A673 (cell line): Measurements from ENCODE around the gene SPATA24. TPM values are rescaled to one million over a fixed set of nuclear protein-coding genes. Genes with fewer than 3 reads are reported as not detected.

Experiments used
- total RNA-seq: library from RNA; stranded (reverse); gene quantifications from 2 replicates; pipeline ENCODE4 v1.2.3, GENCODE V29; 2021

SPATA24 gene
- total RNA-seq, 1 experiment from 2014 or later = 4.2 TPM

Other genes with a start within 250 kb of the SPATA24 start
- 18.7 and 22.0 TPM in 2 replicates for gene SIL1, start 205.7 kb downstream of the SPATA24 start, total RNA-seq
- gene MATR3, start 110.3 kb downstream of the SPATA24 start, total RNA-seq = 286 and 299 TPM in 2 replicates
- 95.0 and 108 TPM in 2 replicates for gene PAIP2, start 62.2 kb downstream of the SPATA24 start, total RNA-seq
- gene SLC23A1, start 20.8 kb downstream of the SPATA24 start, total RNA-seq = not detected in 2 replicates
- not detected in 2 replicates for gene MZB1, start 14.2 kb downstream of the SPATA24 start, total RNA-seq
- gene PROB1, start 9.0 kb downstream of the SPATA24 start, total RNA-seq = 0.82 and 1.0 TPM in 2 replicates
- 16.7 and 21.1 TPM in 2 replicates for gene DNAJC18, start 35.4 kb upstream of the SPATA24 start, total RNA-seq
- gene ECSCR, start 58.7 kb upstream of the SPATA24 start, total RNA-seq = 1.1 and 1.6 TPM in 2 replicates
- not detected in 2 replicates for gene SMIM33, start 66.9 kb upstream of the SPATA24 start, total RNA-seq
- gene STING1, start 78.7 kb upstream of the SPATA24 start, total RNA-seq = 29.4 and 30.7 TPM in 2 replicates
- gene UBE2D2, start 157.2 kb upstream of the SPATA24 start, total RNA-seq = 186 and 202 TPM in 2 replicates
- gene CXXC5, start 244.3 kb upstream of the SPATA24 start, total RNA-seq = 56.4 and 57.2 TPM in 2 replicates